Measurements from ENCODE around the gene JTB.

GRCh38 chr1:153941826-153942725 lies 35.4 kb downstream of the JTB start:
- TF ChIP-seq CTCF (IDR thresholded peaks at IDR 0.05) (no peak), EP300 (IDR thresholded peaks at IDR 0.05; ENCODE audit: low read depth) (no peak), POLR2A (IDR thresholded peaks at IDR 0.05) (no peak), POLR2AphosphoS5 (IDR thresholded peaks at IDR 0.05) (no peak)

Data from transverse colon (tissue), 4 donors.